C1 segment of cervical spinal cord (tissue), 14 donors: ENCODE measurements around the gene SFMBT2.
A peak's percentile ranks its signal among the peaks of the same experiment; 100 is the strongest.

Source experiments
- DNase-seq, 14 donors: peaks; one replicate each; lab custom pipeline; 2025; lab: John Stamatoyannopoulos, UW

SFMBT2 gene

GRCh38 chr10:7152341-7152740, 258.5 kb downstream of the SFMBT2 start:
- no peak for DNase-seq

GRCh38 chr10:7151538-7151937, 259.3 kb downstream of the SFMBT2 start:
- DNase-seq = no peak

DNA sequence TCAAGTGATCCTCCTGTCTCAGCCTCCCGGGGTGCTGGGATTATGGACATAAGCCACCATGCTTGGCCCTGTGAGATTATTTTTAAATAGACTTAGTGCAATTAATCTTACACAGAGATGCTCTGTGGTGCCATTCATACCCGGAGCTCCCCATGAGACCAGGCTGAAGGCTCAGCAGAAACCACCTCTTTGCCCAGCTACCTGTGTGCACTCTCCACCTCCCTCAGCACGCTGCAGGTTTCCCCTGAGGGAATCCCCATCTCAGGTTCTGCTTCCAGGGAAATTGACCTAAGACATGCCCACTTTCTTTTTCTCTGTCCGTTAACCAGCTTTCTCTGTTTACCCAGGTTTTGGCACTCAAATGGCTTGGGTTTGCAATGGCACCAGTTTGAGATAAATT, 260.5 kb downstream of the SFMBT2 start:
- DNase-seq = no peak

- no peak for DNase-seq
Observed at GRCh38 chr10:7146189-7146588, 264.6 kb downstream of the SFMBT2 start.

- DNase-seq = no peak
Observed at GRCh38 chr10:7136016-7136415, 274.8 kb downstream of the SFMBT2 start.

DNA sequence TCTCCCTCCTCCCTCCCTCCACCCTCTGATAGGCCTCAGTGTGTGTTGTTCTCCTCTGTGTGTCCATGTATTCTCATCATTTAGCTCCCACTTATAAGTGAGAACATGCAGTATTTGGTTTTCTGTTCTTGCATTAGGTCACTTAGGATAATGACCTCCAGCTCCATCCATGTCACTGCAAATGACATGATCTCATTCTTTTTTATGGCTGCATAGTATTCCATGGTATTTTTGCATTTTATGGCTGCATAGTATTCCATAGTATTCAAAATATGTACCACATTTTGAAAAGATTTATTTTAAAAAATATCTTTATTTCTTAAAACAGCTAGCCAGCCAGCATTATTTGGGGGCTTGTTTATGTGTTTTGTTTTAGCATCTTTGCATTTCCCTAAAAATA, 275.6 kb downstream of the SFMBT2 start:
- no peak for DNase-seq

- DNase-seq = no peak
Observed at GRCh38 chr10:7134448-7134847, 276.4 kb downstream of the SFMBT2 start.

DNA sequence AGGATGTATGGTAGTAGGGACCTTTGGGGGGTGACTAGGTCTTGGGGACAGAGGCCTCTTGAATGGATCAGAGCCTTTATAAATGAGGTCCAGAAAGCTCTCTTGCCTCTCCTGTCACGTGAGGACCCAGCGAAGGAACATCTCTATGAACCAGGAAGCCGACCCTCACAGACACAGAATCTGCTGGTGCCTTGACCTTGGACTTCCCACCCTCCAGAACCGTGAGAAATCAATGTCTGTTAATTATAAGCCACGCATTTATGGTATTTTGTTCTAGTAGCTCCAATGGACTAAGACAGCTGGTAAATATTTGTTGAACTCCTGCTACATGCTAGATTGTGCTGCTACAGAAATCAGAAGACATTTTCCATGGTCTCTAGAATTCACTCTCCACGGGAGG, 276.9 kb downstream of the SFMBT2 start:
- no peak for DNase-seq

DNA sequence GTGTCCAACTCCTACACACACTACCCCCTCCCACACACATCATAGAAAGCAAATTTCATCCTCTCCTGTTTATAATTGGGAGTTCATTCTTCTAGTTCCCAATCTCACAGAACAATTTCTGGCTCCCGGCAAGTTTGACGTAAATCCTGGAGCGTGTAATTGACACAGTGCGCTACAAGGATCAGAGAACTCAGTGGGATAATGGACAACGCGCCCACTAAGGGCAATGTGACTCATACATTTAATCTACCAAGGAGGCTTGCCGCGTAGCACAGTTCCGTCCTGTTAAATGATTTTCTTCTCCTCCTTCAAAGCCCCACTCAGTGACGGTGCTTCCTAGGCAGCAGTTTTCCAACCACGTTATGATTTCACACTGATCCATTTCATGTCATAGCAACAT, 277.6 kb downstream of the SFMBT2 start:
- DNase-seq = no peak

- no peak for DNase-seq
Observed at GRCh38 chr10:7130191-7130911, 280.5 kb downstream of the SFMBT2 start.

DNA sequence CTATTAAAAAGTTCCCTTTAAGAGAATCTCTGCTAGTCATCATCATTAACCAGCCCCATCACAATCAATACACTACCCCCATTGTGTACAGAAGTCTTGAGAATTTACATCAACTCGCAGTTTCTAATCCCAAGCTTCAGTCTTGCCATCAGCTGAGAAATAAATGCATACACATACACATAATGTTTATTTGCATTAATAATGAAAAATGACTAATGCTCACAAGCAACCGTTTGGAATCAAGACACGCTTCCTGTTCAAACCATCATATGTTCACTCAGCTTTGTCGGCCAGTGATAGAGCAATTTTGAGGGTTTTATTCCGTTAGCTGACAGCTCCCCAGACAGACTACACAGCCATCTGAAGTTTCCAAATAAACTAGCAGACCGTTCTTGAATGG, 287.1 kb downstream of the SFMBT2 start:
- no peak for DNase-seq

DNA sequence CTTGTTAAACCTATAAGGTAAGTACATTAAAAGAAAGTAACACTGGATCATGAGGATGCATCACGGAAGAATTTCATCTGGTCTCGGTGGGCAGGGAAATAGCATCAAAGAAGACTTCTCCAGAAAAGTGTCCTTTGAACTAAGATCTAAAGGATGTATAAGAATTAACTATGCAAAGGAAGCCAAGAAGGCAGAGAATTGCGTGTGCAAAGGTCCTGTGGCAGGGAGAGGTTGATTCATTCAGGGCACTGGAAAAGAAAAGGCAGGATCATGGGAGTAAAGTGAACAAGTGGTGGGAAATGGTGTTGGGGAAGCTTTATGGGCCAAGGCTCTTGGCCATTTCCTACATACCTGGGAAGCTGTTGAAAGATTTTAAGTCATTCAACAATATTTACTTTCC, 288.3 kb downstream of the SFMBT2 start:
- no peak for DNase-seq

DNA sequence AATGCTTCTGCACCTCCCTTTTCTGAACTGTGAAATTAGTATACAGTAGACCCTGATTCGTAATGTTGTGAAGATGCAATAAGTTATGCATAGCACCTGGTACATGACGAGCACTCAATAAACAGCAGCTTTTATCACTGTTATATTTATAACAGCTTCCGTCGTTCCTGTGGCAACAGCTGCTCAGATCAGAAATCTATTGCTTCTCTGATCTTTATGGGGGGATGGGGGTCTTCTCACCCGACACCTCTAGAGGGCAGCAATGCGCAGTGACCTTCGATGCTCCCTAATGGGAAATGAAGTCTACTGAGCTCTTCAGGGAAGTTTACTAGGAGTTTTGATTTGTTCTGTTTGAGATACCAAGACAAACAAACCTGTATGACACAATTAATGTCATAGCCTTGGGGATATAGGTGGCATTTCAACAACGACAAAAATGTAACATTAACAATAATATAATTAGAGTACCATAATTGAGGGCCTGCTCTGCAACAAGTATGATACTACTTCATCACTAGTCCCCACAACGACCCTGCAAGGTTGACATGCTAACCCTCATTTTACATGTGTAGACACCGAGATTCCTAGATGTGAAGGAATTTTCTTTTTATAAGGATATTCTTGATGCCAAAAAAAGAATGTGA, 289.6 kb downstream of the SFMBT2 start:
- peak in 8 of 14 donors; percentile 8 to 45 (median 26) for DNase-seq

DNA sequence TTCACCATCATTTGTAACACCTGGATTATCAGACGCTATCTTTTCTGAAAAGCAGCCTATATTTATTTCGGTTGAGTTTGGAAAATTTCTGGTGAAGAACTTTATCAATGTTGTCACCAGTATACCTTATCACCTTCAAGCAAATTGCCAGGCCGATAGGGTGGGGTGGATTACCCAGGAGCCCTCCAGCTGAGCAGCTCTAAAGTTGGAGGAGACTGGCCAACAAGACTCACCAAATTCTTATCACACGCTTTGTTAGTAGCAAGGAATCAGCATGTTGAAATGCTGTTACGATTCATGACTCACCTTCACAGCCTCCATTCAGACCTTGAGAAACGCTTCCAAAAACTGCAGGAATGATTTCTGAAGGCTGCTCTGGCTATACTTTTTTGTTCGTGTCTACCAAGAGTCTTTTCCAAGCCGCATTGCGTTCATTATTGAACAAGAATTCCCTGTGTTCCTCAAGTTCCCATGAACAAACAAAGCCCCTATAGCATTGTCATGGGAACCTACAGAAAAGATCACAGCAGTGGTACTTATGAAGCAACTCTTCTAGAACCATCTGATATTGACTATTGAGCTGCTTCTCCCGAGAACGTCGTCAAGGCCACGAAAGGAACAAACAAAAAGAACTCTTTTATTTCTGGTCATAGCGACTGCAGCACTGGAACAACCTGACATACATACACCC, 291.4 kb downstream of the SFMBT2 start:
- DNase-seq = no peak

DNA sequence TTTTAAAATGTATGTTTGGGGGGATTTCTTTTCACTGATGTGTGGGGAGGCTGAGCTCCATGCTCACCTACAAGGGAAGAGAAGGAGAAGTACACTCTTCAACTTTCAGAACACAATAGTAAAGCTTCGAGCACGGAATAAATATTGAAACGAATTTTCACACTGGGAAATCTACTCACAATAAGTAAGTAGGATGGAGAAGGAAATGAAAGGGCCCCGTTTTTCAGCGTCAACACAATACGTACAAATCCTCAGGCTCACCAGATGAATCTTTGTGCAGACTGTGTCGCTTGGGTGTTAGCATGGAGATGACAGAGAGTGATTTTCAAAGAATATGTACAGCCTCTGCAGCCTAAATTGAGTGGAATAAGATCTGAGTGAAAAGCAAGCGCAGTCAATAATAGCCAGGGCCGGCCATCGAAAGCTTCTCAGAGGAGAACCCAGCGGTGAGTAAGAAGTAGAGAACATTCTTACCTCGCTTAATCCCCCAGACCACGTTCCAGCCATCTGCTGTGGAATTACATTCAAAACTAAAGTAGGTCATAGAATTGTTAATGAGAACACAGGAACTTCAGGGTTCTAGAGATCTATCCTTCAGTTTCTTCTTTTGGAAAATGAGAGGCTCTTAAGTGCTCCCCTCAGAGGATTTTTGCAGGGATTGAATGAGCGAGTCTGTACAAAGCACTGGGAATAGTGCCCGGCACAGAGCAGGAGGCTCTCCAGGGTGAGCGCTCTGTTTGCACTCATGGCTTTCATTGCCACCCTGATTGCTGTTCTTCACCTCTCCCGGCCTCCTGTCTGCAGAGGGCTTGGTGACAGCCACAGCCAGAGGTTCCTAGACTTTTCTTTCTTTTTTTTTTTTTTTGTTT, 292.8 kb downstream of the SFMBT2 start:
- peak in 7 of 14 donors; percentile 15 to 58 (median 31) for DNase-seq

DNA sequence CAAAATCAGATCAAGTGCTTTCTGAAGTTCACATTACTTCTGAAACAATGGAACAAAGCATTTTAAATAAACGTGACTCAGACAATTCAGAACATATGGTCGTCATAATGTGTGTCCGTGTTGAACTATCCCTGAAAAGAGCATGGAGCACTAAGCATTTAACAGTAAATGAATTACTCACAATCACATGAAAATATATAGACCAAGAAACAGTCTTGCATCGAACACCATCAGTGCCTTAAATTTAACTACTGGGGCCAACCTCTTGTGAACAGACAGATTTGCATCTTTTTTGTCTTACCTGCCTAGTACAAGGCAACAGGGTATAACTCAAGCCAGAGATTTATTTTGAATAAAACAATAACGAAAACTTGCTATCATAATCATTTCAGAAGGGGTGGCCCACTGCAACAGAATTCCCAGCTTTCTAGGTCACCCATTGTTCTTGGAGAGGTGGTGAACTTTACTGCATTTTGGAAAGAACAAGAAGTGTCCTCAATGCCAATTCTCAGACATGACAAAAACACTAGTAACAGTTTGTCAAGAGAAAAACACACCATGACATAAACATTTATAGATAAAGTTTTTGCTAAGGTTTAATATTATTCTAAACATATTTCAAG, 293.5 kb downstream of the SFMBT2 start:
- DNase-seq = no peak

DNA sequence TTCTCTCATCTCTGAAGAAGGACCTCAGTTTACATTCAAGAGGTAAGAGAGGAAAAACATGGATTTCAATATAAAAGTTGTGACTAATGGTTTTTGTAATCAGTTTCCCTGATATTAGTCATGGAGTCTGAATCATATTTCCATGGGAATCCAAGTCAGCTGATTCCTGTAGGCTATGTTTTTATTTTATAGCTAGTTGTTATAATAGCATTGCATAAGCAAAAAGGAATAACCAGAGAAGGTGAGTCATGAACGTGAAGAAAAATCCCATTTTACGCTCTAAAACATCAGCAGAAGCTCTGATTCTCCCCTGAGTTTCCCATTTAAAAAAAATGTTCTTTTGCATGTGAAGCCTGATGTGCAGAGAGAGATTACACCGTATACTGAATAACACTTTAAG, 299.3 kb downstream of the SFMBT2 start:
- DNase-seq = no peak

DNA sequence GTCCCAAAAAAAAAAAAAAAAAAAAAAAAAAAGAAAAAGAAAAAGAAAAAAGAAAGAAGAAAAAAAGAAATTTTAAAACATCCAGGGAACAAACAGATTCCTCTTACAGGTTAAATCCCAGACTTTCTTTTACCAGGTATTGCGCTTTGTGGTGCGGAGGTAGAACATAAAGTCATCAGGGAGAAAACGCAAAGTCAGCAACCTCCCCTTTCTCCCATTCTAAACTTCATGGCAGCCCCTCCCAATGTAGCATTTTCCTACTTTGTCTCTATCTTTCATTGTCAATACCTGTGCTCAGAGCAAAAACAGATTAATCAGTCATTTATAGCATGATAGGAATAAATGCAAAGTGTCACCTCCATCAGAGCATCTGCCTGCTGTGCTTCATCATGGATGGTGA, 299.7 kb downstream of the SFMBT2 start:
- DNase-seq = no peak
